Muscle of leg (tissue), 11 donors: ENCODE data around the gene IL4. TPM values are rescaled to one million over a fixed set of nuclear protein-coding genes. Genes with fewer than 3 reads are reported as not detected.
"Not testable (repeated sequence)": the region's sequence is repeated elsewhere in the genome, so short reads cannot be mapped to it uniquely, and the experiment has no call there.

ENCODE experiments used
- DNase-seq: peaks from one replicate; pipeline ENCODE4 v3.0.0; 2013
- H3K27ac ChIP-seq: one replicate; pipeline ENCODE4 v1.5.1; 2013; ENCODE audit warnings: mild to moderate bottlenecking, low read length, control low read depth
- H3K27me3 ChIP-seq: one replicate; pipeline ENCODE4 v1.6.1; 2013; ENCODE audit warnings: low read length; ENCODE audit not compliant: control insufficient read depth, insufficient read depth
- H3K36me3 ChIP-seq: one replicate; pipeline ENCODE4 v1.6.1; 2013; ENCODE audit warnings: low read length; ENCODE audit not compliant: control insufficient read depth, insufficient read depth
- H3K4me1 ChIP-seq: one replicate; pipeline ENCODE4 v1.6.1; 2013; ENCODE audit warnings: low read length; ENCODE audit not compliant: control insufficient read depth, insufficient read depth
- H3K4me3 ChIP-seq: one replicate; pipeline ENCODE4 v1.5.1; 2013; ENCODE audit warnings: low read length, control low read depth
- H3K9me3 ChIP-seq: replicated peaks from 2 replicates; pipeline ENCODE4 v1.6.1; 2013; ENCODE audit warnings: low read depth, low read length; ENCODE audit not compliant: control insufficient read depth
- WGBS: methylation state at CpG from one replicate; pipeline ENCODE4 v1.1.5; 2013; ENCODE audit warnings: missing lambda C conversion rate; ENCODE audit not compliant: insufficient coverage; 5-methylcytosine and 5-hydroxymethylcytosine counted together
- polyA plus RNA-seq, 8 donors: library from polyadenylated mRNA; unstranded; fragments of 120-200 nt; gene quantifications; one replicate each; pipeline versions ENCODE4 v1.2.1 to v1.2.3, GENCODE V29; 2013; ENCODE audit warnings: inconsistent platforms in 1 of 8, low replicate concordance in 1 of 8; ENCODE audit not compliant: insufficient read length in 8 of 8, insufficient read depth in 1 of 8
- total RNA-seq: library from RNA; stranded (reverse); fragments of 120-200 nt; gene quantifications from one replicate; pipeline ENCODE4 v1.2.4, GENCODE V29; 2013

The IL4 gene
- total and polyA plus RNA-seq, 9 donors: 0.18 TPM; not detected in 8

DNA sequence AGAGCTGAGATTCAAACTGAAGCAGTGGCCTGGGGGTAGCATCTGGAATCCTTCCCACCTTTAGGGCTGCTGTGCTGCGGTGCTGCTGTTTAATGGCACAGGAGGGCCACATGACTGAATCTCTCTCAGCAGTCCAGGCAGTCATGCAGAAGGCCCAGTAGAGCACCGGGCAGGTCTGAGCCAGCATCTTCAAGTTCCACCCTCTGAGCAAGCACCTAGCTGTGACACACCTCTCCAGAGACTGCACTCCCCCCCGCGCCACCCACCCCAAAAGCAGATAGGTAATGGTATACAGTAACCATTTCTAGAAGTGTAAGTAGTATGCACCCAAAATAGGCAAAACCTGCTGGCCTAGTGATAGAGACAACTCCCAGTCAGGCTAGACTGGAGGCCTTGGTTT, 8.2 kb downstream of the IL4 start:
- H3K4me1 ChIP-seq: no peaks in the 10 kb centered on the region
- no peak overlapping the region for H3K27ac ChIP-seq
- 92% methylated on average over 2 of the region's 4 CpGs for WGBS
- no peaks in the 10 kb centered on the region for H3K9me3 ChIP-seq
- DNase-seq: no peak
- no peaks in the 10 kb centered on the region for H3K27me3 ChIP-seq
- no peaks in the 10 kb centered on the region for H3K36me3 ChIP-seq
- H3K4me3 ChIP-seq: no peak overlapping the region

DNA sequence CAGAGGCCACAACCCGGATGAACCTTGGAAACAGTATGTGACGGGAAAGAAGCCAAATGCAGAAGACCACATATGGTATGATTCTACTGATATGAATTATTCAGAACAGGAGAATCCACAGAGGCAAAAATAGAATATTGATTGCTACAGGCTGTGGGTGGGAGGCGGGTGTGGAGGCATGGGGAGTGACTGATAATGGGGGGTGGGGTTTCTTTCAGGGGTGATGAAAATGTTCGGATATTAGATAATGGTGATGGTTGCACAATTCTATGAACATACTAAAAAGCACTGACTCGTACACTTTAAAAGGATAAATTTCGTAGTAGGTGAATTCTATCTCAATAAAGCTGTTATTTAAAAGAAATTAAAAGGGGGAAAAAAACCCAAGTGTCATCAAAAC, 10.7 kb downstream of the IL4 start:
- Histone ChIP-seq H3K4me3 (no peak overlapping the region), H3K27me3 (no peaks in the 10 kb centered on the region), H3K36me3 (no peaks in the 10 kb centered on the region), H3K9me3 (no peaks in the 10 kb centered on the region), H3K4me1 (no peaks in the 10 kb centered on the region), H3K27ac (no peak overlapping the region)
- no CpG with 5 or more reads among the region's 6 CpGs for WGBS
- DNase-seq: no peak

DNA sequence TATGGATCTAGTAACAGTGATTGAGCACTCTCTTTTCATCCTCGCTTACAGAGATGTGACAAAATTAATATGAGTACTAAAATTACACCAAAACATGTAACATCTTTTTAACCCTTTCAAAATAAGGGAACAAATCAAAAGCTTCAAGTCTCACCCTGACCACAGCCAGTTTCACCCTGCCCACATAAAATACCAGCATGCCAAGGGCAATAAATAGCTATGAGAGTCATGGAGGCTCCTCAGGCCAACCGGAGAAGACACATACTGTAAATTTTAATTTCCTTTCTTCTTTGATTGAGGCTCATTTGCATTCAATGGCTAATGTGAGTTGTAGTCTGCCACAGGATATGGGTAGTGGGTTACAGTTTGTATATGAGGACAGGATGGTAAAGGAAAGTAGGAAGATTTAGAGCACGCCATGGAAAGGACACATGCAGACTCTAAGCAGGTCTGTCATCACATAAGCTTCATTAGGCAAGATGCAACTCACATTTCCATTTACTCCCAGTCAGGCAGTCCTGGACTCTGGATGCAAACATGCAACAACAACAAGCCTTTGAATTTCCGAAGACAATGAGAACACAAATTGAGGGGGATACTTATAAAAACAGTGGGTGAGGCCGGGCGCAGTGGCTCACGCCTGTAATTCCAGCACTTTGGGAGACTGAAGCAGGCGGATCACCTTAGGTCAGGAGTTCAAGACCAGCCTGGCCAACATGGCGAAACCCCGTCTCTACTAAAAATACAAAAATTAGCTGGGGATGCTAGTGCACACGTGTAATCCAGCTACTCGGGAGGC, 11.3 kb downstream of the IL4 start:
- DNase-seq: no peak
- H3K4me3 ChIP-seq: no peak overlapping the region
- WGBS: 96% methylated on average over 7 of the region's 12 CpGs
- no peaks in the 10 kb centered on the region for H3K36me3 ChIP-seq
- H3K9me3 ChIP-seq: no peaks in the 10 kb centered on the region
- no peak overlapping the region for H3K27ac ChIP-seq
- no peaks in the 10 kb centered on the region for H3K27me3 ChIP-seq
- no peaks in the 10 kb centered on the region for H3K4me1 ChIP-seq

DNA sequence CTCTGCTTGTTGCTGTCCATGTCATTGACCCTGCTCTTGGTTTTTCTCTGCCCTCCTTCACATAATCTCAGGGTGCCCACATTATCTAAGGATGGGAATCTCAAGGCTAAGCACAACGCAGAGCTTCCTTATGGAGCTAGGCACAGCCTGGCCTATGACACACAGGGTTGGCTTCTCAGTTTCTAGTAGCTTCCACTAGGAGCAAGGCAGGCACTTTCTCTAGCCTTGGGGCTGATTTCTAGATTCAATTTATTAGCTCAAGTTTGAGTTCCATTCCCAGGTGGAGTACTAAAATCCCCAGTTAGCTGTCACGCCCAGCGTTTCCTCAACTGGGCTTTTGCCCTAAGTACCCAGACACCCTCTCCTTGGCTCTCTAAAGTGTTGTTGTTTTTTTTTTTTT, 12.4 kb downstream of the IL4 start:
- 100% methylated on average over 1 of the region's 3 CpGs for WGBS
- DNase-seq: no peak
- Histone ChIP-seq H3K4me3 (no peak overlapping the region), H3K27ac (no peak overlapping the region), H3K4me1 (no peaks in the 10 kb centered on the region), H3K9me3 (no peaks in the 10 kb centered on the region), H3K27me3 (no peaks in the 10 kb centered on the region), H3K36me3 (no peaks in the 10 kb centered on the region)

DNA sequence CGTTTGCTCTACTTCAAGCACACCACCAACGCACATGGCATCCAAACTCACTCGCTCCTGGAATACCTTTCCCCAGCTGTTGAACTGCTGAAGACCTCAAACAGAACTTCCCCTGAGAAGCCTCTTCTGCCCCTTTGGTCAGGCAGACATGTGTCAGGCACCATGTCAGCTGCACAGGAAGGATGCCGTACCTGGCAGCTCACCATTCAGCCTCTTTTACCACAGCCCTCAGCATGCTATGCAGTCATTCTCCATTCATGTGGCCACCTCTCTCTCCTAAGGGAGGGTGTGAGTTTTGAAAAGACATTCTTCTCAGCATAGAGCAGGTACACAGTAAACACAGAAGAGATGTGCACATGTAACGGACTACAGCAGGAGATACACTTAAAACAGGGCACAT, 14.2 kb downstream of the IL4 start:
- no peaks in the 10 kb centered on the region for H3K27me3 ChIP-seq
- no peak overlapping the region for H3K4me3 ChIP-seq
- 89% methylated on average over 4 of the region's 5 CpGs for WGBS
- no peaks in the 10 kb centered on the region for H3K9me3 ChIP-seq
- no peaks in the 10 kb centered on the region for H3K36me3 ChIP-seq
- no peaks in the 10 kb centered on the region for H3K4me1 ChIP-seq
- no peak for DNase-seq
- no peak overlapping the region for H3K27ac ChIP-seq

DNA sequence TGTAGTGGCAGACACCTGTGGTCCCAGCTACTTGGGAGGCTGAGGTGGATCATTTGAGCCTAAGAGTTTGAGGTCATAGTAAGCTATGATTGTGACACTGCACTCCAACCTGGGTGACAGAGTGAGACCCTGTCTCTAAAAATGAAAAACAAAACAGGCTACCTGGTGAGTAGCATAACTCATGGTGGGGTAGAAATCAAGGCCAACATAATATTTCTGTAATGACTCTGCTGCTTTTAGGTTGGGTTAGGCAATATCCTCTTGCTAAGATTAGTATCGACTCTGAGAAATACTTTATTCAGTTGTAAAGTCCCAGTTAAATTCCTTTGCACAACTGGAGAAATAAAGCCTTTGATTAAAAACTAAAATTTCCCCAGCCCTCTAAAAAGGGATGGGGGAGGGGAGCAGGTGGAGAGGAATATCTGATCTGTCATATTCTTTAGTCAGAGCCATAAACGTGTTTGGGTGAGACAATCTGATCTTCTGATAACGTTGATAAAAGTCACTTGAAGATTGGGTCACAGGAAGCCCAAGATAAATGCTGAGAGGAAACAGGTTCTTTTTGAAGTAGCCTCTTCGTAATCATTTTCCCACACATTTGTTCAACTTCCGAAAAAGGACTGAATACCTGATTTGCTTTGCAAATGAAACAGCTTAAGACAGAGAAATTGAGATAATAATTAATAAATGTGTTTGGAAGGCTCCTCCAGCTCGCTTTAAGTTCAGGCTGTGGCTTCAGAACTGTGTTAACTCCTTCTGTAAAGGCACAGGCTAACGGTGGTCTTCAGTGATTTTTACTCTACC, 14.9 kb downstream of the IL4 start:
- H3K4me1 ChIP-seq: no peaks in the 10 kb centered on the region
- DNase-seq: no peak
- no peaks in the 10 kb centered on the region for H3K36me3 ChIP-seq
- H3K9me3 ChIP-seq: no peaks in the 10 kb centered on the region
- H3K4me3 ChIP-seq: no peak overlapping the region
- H3K27me3 ChIP-seq: no peaks in the 10 kb centered on the region
- WGBS: 40% methylated on average over 1 of the region's 7 CpGs
- H3K27ac ChIP-seq: no peak overlapping the region

DNA sequence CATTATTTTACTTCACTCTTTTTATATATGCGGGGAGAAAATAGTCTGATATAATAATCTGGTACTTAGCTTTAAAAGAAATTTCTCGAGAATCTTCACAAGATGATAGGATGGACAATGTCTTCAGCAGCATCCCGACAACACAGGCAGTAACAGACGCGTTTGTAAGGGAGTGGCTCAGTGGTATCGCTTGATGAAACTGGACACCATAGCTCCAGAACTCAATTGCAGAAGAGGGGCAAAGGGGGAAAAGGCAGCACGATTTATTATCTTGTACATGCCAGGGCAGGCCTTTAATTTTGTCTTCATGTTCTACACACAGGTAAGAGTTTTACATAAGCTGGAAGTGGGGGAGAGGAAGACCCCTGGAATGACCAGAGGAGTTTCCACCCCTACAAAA, 15.7 kb downstream of the IL4 start:
- H3K9me3 ChIP-seq: no peaks in the 10 kb centered on the region
- no peaks in the 10 kb centered on the region for H3K36me3 ChIP-seq
- no peak overlapping the region for H3K27ac ChIP-seq
- no peak for DNase-seq
- H3K27me3 ChIP-seq: no peaks in the 10 kb centered on the region
- no peak overlapping the region for H3K4me3 ChIP-seq
- no peaks in the 10 kb centered on the region for H3K4me1 ChIP-seq
- 65% methylated on average over 5 of the region's 7 CpGs for WGBS

DNA sequence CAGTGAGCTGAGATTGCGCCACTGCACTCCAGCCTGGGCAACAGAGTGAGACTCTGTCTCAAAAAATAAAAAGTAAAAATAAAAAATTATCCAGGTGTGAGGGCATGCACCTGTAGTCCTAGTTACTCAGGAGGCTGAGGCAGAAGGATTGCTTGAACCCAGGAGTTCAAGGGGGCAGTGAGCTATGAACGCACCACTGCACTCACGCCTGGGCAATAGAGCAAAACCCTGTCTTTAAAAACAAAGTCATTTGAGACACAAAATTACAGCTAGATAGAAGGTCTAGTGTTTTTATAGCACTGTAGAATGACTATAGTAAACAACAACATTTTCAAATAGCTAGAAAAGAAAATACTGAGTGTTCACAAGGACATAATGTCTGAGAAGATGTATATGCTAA, 16.4 kb downstream of the IL4 start:
- H3K4me1 ChIP-seq: no peaks in the 10 kb centered on the region
- DNase-seq: no peak
- WGBS: no CpG with 5 or more reads among the region's 3 CpGs
- H3K9me3 ChIP-seq: no peaks in the 10 kb centered on the region
- H3K4me3 ChIP-seq: no peak overlapping the region
- H3K27me3 ChIP-seq: no peaks in the 10 kb centered on the region
- no peaks in the 10 kb centered on the region for H3K36me3 ChIP-seq
- H3K27ac ChIP-seq: no peak overlapping the region

DNA sequence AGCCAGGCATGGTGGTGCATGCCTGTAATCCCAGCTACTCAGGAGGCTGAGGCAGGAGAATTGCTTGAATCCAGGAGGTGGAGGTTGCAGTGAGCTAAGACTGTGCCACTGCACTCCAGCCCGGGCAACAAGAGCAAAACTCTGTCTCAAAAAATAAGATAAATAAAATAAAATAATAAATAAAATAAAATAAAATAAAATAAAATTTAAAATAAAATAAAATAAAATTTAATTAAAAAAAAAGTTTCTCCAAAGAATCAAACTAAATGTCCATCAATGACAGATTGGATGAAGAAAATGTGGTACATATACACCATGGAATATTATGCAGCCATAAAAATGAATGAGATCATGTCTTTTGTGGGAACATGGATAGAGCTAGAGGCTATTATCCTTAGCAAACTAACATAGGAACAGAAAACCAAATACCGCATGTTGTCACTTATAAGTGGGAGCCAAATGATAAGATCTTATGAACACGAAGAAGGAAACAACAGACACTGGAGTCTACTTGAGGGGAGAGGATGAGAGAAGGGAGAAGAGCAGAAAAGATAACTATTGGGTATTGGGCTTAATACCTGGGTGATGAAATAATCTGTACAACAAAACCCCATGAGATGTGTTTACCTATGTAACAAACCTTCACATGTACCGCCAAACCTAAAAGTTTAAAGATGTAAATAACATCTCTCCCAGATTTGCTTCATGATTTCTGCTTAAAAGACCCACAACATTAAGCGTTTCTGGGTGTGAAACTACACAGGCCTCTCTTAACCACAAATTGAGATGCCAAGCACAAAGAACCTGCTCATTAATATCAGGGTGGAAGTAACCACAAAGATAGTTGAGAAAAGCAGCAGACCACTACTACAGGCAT, 18.2 kb downstream of the IL4 start:
- H3K36me3 ChIP-seq, H3K27ac ChIP-seq, H3K4me3 ChIP-seq, H3K27me3 ChIP-seq, H3K4me1 ChIP-seq, DNase-seq, H3K9me3 ChIP-seq: not testable (repeated sequence)
- no CpG with 5 or more reads among the region's 5 CpGs for WGBS

DNA sequence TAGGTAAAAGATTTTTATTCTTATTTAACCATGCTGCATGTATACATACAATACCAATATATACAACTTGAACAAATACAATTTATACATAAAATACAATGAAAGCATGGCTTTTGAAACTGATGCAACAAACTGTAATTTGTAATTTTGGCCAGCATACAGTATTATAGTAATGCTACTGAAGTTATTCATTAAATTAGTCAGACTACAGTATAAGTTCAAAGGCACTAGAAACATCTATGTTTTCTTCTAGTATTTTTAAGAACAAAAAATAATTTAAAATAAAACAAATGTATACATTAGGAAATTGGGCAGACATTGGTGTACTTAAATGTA, 18.8 kb downstream of the IL4 start:
- H3K27me3 ChIP-seq: no peaks in the 10 kb centered on the region
- no peaks in the 10 kb centered on the region for H3K36me3 ChIP-seq
- no peak overlapping the region for H3K4me3 ChIP-seq
- H3K27ac ChIP-seq: no peak overlapping the region
- DNase-seq: no peak
- H3K4me1 ChIP-seq: no peaks in the 10 kb centered on the region
- no peaks in the 10 kb centered on the region for H3K9me3 ChIP-seq
